Measurements from ENCODE around the gene CYP17A1. TPM values are rescaled to one million over a fixed set of nuclear protein-coding genes. Genes with fewer than 3 reads are reported as not detected.

The CYP17A1 gene
- polyA plus RNA-seq, 1 experiment: not detected

DNA sequence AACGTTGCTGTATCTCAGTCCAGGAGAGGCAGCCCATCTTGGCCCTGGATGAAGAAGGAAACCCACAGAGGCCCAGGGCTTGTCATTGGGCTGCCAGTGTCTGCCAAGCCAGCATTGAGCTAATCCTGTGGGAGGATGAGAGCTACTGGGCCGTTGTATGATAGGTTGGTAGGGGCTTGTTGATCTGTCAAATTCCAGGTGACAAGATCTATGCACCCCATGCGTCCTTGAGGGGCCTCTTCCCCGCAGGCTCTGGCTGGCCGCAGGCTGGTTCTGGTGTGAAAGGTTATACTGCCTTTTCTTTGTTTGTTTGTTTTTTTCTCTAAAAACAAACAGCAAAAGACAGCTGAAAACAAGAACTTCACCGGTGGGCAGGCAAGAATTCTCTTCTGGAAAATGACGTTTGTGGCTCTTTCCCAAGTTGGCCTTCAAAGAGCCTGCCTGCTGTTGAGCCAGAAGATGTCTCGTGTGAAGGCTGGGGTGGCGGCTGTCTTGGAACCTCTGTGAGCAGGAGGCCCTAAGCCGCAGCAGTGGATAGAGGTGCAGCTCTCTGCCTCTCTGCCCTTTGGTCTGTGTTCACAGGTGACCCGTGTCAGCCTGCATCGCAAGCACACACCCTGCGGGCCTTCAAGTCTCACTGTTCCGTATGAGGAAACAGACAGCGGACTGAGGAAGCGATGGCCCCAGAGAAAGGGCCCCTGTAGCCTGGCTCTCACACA lies 23.3 kb downstream of the CYP17A1 start:
- TF ChIP-seq, protein P1, sequence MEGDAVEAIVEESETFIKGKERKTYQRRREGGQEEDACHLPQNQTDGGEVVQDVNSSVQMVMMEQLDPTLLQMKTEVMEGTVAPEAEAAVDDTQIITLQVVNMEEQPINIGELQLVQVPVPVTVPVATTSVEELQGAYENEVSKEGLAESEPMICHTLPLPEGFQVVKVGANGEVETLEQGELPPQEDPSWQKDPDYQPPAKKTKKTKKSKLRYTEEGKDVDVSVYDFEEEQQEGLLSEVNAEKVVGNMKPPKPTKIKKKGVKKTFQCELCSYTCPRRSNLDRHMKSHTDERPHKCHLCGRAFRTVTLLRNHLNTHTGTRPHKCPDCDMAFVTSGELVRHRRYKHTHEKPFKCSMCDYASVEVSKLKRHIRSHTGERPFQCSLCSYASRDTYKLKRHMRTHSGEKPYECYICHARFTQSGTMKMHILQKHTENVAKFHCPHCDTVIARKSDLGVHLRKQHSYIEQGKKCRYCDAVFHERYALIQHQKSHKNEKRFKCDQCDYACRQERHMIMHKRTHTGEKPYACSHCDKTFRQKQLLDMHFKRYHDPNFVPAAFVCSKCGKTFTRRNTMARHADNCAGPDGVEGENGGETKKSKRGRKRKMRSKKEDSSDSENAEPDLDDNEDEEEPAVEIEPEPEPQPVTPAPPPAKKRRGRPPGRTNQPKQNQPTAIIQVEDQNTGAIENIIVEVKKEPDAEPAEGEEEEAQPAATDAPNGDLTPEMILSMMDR (IDR thresholded peaks at IDR 0.05; ENCODE audit: low read depth, low read length): no peak
- no peaks in the 10 kb centered on the region; the same call in 1 of the 2 replicates for H3K9me3 ChIP-seq (ENCODE audit: control insufficient read depth, insufficient read depth, low read length)
- CTCF ChIA-PET: interaction anchor here (1.4 kb wide), 1 partner anchor 61 kb away, joined by 3 read pairs; no protein-coding TSS in a partner anchor
- peak overlapping the region; percentile 31 for H3K27ac ChIP-seq (ENCODE audit: low read depth, low read length)
- no peak overlapping the region for H3K4me3 ChIP-seq (ENCODE audit: low read depth, low read length)
- POLR2A ChIA-PET: no interaction called here
- DNase-seq (ENCODE audit: low read depth, low spot score): no peak
- H3K27me3 ChIP-seq (ENCODE audit: control insufficient read depth, insufficient read depth, low read length): no peaks in the 10 kb centered on the region

DNA sequence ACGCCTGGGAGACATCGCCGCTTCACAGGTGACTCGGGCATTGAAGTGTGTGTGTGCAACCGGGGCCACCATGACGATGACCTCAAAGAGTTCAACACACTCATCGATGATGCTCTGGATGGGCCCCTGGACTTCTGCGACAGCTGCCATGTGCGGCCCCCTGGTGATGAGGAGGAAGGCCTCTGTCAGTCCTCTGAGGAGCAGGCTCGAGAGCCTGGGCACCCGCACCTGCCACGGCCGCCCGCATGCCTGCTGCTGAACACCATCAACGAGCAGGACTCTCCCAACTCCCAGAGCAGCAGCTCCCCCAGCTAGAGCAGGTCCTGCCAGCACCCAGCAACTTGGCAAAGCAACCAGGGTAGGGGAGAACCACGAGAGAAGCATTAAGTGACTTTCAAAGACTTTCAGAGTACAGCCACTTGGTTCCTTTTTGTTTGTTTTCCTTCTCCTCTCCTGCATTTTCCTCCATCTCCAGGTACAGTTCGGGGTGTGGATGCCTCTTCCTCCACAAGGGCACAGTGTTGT lies 24.1 kb downstream of the CYP17A1 start:
- ChIA-PET CTCF (interaction anchor here (1.4 kb wide), 1 partner anchor 60 kb away, joined by 3 read pairs; no protein-coding TSS in a partner anchor), POLR2A (no interaction called here)
- DNase-seq (ENCODE audit: low read depth, low spot score): no peak
- Histone ChIP-seq H3K9me3 (ENCODE audit: control insufficient read depth, insufficient read depth, low read length) (no peaks in the 10 kb centered on the region; the same call in 1 of the 2 replicates), H3K27ac (ENCODE audit: low read depth, low read length) (no peak overlapping the region), H3K4me3 (ENCODE audit: low read depth, low read length) (no peak overlapping the region), H3K27me3 (ENCODE audit: control insufficient read depth, insufficient read depth, low read length) (no peaks in the 10 kb centered on the region)
- TF ChIP-seq, protein P1 (IDR thresholded peaks at IDR 0.05; ENCODE audit: low read depth, low read length): no peak

DNA sequence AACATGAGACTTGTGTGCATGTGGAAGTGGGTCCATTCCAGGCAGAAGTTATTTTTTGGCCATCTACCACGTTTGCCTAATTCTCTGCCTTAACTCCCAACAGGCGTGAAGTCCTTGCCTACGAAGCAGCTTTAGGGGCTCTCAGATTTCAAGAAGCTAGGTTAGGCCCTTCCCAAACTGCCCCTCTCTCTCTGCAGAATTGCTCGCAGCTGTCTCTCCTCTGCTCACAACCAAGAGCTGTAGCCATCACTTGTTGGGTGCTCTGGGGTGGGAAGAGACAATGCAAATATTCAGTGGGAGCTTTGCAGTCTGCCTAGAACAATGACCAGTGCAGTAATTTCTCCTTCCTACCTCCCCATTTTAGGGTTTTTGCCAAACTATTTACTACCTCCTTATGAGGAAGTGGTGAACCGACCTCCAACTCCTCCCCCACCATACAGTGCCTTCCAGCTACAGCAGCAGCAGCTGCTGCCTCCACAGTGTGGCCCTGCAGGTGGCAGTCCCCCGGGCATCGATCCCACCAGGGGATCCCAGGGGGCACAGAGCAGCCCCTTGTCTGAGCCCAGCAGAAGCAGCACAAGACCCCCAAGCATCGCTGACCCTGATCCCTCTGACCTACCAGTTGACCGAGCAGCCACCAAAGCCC lies 24.9 kb downstream of the CYP17A1 start:
- TF ChIP-seq, protein P1 (IDR thresholded peaks at IDR 0.05; ENCODE audit: low read depth, low read length): no peak
- POLR2A ChIA-PET: no interaction called here
- CTCF ChIA-PET: interaction anchor here (1.4 kb wide), 1 partner anchor 59 kb away, joined by 3 read pairs; no protein-coding TSS in a partner anchor
- H3K4me3 ChIP-seq (ENCODE audit: low read depth, low read length): no peak overlapping the region
- H3K27me3 ChIP-seq (ENCODE audit: control insufficient read depth, insufficient read depth, low read length): no peaks in the 10 kb centered on the region
- no peak for DNase-seq (ENCODE audit: low read depth, low spot score)
- no peaks in the 10 kb centered on the region; the same call in 1 of the 2 replicates for H3K9me3 ChIP-seq (ENCODE audit: control insufficient read depth, insufficient read depth, low read length)
- H3K27ac ChIP-seq (ENCODE audit: low read depth, low read length): no peak overlapping the region

DNA sequence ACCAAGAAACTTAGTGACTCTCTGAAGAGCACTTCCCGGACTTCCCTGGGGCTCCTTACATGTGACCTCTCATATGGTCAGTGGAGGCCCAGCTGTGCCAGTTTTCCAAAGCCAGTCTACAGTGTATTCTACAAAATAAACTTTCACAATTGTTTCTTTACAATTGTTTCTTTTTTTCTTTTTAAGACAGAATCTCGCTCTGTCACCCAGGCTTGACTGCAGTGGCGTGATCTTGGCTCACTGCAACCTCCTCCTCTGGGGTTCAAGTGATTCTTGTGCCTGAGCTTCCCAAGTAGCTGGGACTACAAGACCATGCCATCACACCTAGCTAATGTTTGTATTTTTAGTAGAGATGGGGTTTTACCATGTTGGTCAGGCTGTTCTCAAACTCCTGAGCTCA lies 25.9 kb downstream of the CYP17A1 start:
- ChIA-PET POLR2A (no interaction called here), CTCF (no interaction called here)
- Histone ChIP-seq H3K27me3 (ENCODE audit: control insufficient read depth, insufficient read depth, low read length) (no peaks in the 10 kb centered on the region), H3K27ac (ENCODE audit: low read depth, low read length) (no peak overlapping the region), H3K9me3 (ENCODE audit: control insufficient read depth, insufficient read depth, low read length) (no peaks in the 10 kb centered on the region; the same call in 1 of the 2 replicates), H3K4me3 (ENCODE audit: low read depth, low read length) (no peak overlapping the region)
- DNase-seq (ENCODE audit: low read depth, low spot score): no peak
- TF ChIP-seq, protein P1 (IDR thresholded peaks at IDR 0.05; ENCODE audit: low read depth, low read length): no peak

DNA sequence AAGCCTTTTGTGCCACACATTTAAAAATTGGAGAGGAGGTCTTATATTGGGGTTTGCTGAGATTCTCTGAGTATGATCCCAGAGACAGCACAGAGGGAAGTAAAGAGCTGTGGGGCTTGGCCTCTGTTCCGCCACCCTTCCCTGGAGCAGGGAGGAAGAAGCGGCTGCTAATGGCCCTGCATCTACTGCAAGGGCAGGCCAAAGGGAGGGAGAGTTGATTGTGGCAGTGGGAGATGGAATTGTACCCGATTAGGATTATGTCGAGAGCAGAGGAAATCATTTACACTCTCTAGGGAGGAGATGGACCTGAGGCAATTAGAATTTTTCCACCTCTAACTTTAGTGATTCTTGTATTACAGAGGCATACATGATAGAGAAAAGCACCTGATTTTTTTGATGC lies 28.8 kb downstream of the CYP17A1 start:
- TF ChIP-seq, protein P1 (IDR thresholded peaks at IDR 0.05; ENCODE audit: low read depth, low read length): no peak
- ChIA-PET CTCF (no interaction called here), POLR2A (no interaction called here)

More for the DNA sequence above, 28.8 kb downstream of the CYP17A1 start:
- Histone ChIP-seq H3K27ac (ENCODE audit: low read depth, low read length) (no peak overlapping the region), H3K27me3 (ENCODE audit: control insufficient read depth, insufficient read depth, low read length) (no peaks in the 10 kb centered on the region), H3K4me3 (ENCODE audit: low read depth, low read length) (no peak overlapping the region), H3K9me3 (ENCODE audit: control insufficient read depth, insufficient read depth, low read length) (no peaks in the 10 kb centered on the region; the same call in 1 of the 2 replicates)
- no peak for DNase-seq (ENCODE audit: low read depth, low spot score)
